SU-DHL-6 (cell line): ENCODE measurements around the gene GRIN2A.

Source experiments
- EZH2phosphoT487 ChIP-seq: fragments of 200-600 bp; sonication (generic), shearing (Covaris generic); conservative IDR thresholded peaks from 2 replicates; pipeline ENCODE4 v1.6.1; 2018; ENCODE audit warnings: mild to moderate bottlenecking, antibody characterized with exemption, low read length, moderate library complexity, mixed read lengths
- TF ChIP-seq, protein P1 (sequence below): fragments of 200-600 bp; sonication (generic); IDR thresholded peaks from one replicate; pipeline ENCODE4 v1.5.1; 2017; ENCODE audit warnings: antibody characterized with exemption, mild to moderate bottlenecking, low read length, moderate library complexity; ENCODE audit not compliant: insufficient read depth, poor library complexity, severe bottlenecking

DNA sequence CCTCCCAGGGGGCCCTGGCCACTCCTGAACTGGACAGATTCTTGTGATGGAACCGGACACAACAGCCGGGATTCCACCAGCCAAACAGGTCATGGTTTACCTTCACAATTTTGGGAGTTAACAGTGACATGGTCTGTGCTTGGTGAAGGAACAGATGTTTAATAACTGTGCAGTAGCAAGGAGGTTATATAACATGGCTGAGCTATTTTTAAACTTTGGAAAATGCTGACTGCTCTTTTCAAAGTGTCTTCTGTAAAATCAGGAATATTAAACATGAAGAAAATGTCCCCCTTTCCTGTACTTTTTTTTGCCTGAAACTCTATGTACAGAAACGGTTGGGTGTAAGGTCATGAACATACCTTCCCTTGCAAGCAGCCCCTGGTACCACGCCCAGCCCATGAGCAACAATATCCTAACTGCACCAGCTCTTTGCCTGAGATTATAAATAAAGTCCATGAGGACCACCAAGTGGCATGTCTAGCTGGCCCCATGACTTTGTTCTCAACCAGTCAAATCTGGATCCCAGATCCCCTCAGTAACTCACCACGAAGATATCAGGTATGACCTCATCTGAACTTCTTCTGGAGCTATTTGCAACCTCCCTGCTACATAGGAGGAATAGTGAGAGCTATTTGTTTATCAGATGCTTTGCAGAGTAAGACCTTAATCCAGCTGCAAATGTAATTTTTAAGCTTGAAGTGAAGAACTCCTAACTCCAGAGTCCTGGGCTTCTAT is 249.1 kb downstream of the GRIN2A start:
- TF ChIP-seq, protein P1, sequence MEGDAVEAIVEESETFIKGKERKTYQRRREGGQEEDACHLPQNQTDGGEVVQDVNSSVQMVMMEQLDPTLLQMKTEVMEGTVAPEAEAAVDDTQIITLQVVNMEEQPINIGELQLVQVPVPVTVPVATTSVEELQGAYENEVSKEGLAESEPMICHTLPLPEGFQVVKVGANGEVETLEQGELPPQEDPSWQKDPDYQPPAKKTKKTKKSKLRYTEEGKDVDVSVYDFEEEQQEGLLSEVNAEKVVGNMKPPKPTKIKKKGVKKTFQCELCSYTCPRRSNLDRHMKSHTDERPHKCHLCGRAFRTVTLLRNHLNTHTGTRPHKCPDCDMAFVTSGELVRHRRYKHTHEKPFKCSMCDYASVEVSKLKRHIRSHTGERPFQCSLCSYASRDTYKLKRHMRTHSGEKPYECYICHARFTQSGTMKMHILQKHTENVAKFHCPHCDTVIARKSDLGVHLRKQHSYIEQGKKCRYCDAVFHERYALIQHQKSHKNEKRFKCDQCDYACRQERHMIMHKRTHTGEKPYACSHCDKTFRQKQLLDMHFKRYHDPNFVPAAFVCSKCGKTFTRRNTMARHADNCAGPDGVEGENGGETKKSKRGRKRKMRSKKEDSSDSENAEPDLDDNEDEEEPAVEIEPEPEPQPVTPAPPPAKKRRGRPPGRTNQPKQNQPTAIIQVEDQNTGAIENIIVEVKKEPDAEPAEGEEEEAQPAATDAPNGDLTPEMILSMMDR = no peak
- no peak for TF ChIP-seq EZH2phosphoT487
